Psoas muscle (tissue), 8 donors: ENCODE results near the gene CCDC15. TPM values are rescaled to one million over a fixed set of nuclear protein-coding genes. Genes with fewer than 3 reads are reported as not detected.

Source experiments
- ATAC-seq, 4 donors: fragments of 200-7000 bp; cut with Tn5 transposase; one replicate each; pipeline ENCODE4 v1.9.1; 2020; ENCODE audit warnings: moderate library complexity in 3 of 4, mild to moderate bottlenecking in 2 of 4
- DNase-seq, 2 donors: peaks; one replicate each; pipeline ENCODE4 v3.0.0-alpha.2; 2020
- H3K27ac ChIP-seq: fragments of 200-600 bp; one replicate; pipeline ENCODE4 v1.8.0; 2022
- H3K27me3 ChIP-seq, 3 donors: fragments of 200-600 bp in 1 of 3; one replicate each; pipeline versions ENCODE4 v1.6.1 to v1.8.0; 2013 to 2022; ENCODE audit warnings: low read length in 2 of 3, mild to moderate bottlenecking in 2 of 3, moderate library complexity in 1 of 3; ENCODE audit not compliant: insufficient read depth in 3 of 3
- H3K36me3 ChIP-seq, 2 donors: fragments of 200-600 bp in 1 of 2; one replicate each; pipeline versions ENCODE4 v1.6.1 to v1.8.0; 2013 to 2022; ENCODE audit warnings: low read depth in 1 of 2, mild to moderate bottlenecking in 1 of 2, moderate library complexity in 1 of 2; ENCODE audit not compliant: insufficient read depth in 1 of 2
- H3K4me1 ChIP-seq: fragments of 200-600 bp; one replicate; pipeline ENCODE4 v1.8.0; 2022
- H3K4me3 ChIP-seq: fragments of 200-600 bp; one replicate; pipeline ENCODE4 v1.8.0; 2022; ENCODE audit warnings: mild to moderate bottlenecking
- H3K9me3 ChIP-seq: fragments of 200-600 bp; one replicate; pipeline ENCODE4 v1.8.0; 2022
- CTCF ChIP-seq: fragments of 200-600 bp; IDR thresholded peaks from one replicate; pipeline ENCODE4 v1.8.0; 2022; ENCODE audit warnings: antibody characterized with exemption
- WGBS, 3 donors: extraction: QIAGEN DNeasy Blood & Tissue Kit; methylation state at CpG; one replicate each; pipeline versions ENCODE4 v1.1.6 to v1.1.7; 2013; 5-methylcytosine and 5-hydroxymethylcytosine counted together
- intact Hi-C, 2 donors: fragments of 100-400 bp; cut with DNase I; formaldehyde crosslinking; loops; one replicate each; pipeline versions ENCODE4 v1.11.0 to v1.14.2; 2022
- polyA plus RNA-seq, 3 donors: library from polyadenylated mRNA; stranded (reverse); fragments of 200-250 nt; gene quantifications; one replicate each; pipeline ENCODE4 v1.2.3, GENCODE V29; 2013
- total RNA-seq, 4 donors: library from RNA; stranded (reverse); fragmentation: NEBNext Ultra II Directional in 2 of 4; extraction: Animal tissue kit (Norgen Biotek cat#: 25700) in 2 of 4; gene quantifications; one replicate each; pipeline versions ENCODE4 v1.2.1 to v1.2.4, GENCODE V29; 2021 to 2023
- donor health status: healthy with polysubstance abuse.
- donor health status: DM: no; HTN: no; CAD: no; lungs with moderate emphysema.
- donor health status: Bipolar disorder and iron deficiency.
- donor health status: healthy.
- donor health status: DM: yes; HTN: yes; CAD: no.
- donor health status: DM: no; HTN: no; CAD: no.
- donor health status: DM: no; HTN: no; CAD: no.
- donor health status: DM: yes; HTN: yes; CAD: no.

The CCDC15 gene
- total and polyA plus RNA-seq, 7 donors: 0.03 to 0.42 (median 0.22) TPM

GRCh38 chr11:125070699-125071254 lies 116.8 kb downstream of the CCDC15 start:
- Histone ChIP-seq H3K9me3 (no peaks in the 10 kb centered on the region), H3K27me3 (peaks cover 0 to 5% (median 0%) of the 10 kb centered on the region in 3 donors), H3K36me3 (no peaks in the 10 kb centered on the region), H3K4me3 (no peak overlapping the region), H3K4me1 (no peaks in the 10 kb centered on the region), H3K27ac (no peak overlapping the region)
- DNase-seq: peak; percentile 69 to 81
- intact Hi-C loops: no loop called here
- TF ChIP-seq CTCF: no peak
- ATAC-seq: peak; percentile 57 to 70 (median 68)
- 60 to 68% (median 63%) methylated on average over 7 of the region's 7 CpGs for WGBS, 3 donors

- Histone ChIP-seq H3K4me1 (no peaks in the 10 kb centered on the region), H3K4me3 (no peak overlapping the region), H3K27ac (no peak overlapping the region), H3K27me3 (no peaks in the 10 kb centered on the region), H3K9me3 (no peaks in the 10 kb centered on the region), H3K36me3 (no peaks in the 10 kb centered on the region)
- intact Hi-C loops: no loop called here
- TF ChIP-seq CTCF: no peak
- no peak for ATAC-seq
- no peak for DNase-seq
- 24 to 34% (median 28%) methylated on average over 5 of the region's 5 CpGs for WGBS, 3 donors
Observed at GRCh38 chr11:125071435-125071834, 117.4 kb downstream of the CCDC15 start.

- WGBS, 3 donors: 60 to 68% (median 61%) methylated on average over 6 of the region's 6 CpGs
- no peaks in the 10 kb centered on the region for H3K27me3 ChIP-seq
- H3K4me3 ChIP-seq: no peak overlapping the region
- H3K4me1 ChIP-seq: no peaks in the 10 kb centered on the region
- no peaks in the 10 kb centered on the region for H3K36me3 ChIP-seq
- no peaks in the 10 kb centered on the region for H3K9me3 ChIP-seq
- TF ChIP-seq CTCF: no peak
- intact Hi-C loops: no loop called here
- DNase-seq: no peak
- no peak overlapping the region for H3K27ac ChIP-seq
- ATAC-seq: no peak
Observed at GRCh38 chr11:125071846-125072217, 117.8 kb downstream of the CCDC15 start.

GRCh38 chr11:125072218-125072960 lies 118.4 kb downstream of the CCDC15 start:
- 86 to 90% (median 88%) methylated on average over 12 of the region's 12 CpGs for WGBS, 3 donors
- no peaks in the 10 kb centered on the region for H3K4me1 ChIP-seq
- intact Hi-C loops: no loop called here
- no peaks in the 10 kb centered on the region for H3K9me3 ChIP-seq
- no peaks in the 10 kb centered on the region for H3K36me3 ChIP-seq
- ATAC-seq (peak in 1 of 4 donors; percentile 16), DNase-seq (no peak)
- no peak overlapping the region for H3K4me3 ChIP-seq
- H3K27ac ChIP-seq: no peak overlapping the region
- no peak for TF ChIP-seq CTCF
- H3K27me3 ChIP-seq: no peaks in the 10 kb centered on the region
